GM12865 (cell line): Measurements from ENCODE around the gene CNN2.

Source experiments
- DNase-seq: peaks from one replicate; pipeline ENCODE4 v3.0.0; 2010; ENCODE audit warnings: low read depth
- H3K4me3 ChIP-seq: 2 replicates; pipeline ENCODE4 v1.5.1; 2011; ENCODE audit warnings: mild to moderate bottlenecking, low read depth, low read length, control low read depth
- TF ChIP-seq, protein P1 (sequence below): IDR thresholded peaks from 2 replicates; pipeline ENCODE4 v1.5.1; 2011; ENCODE audit warnings: low read length, control low read depth, low read depth, inconsistent platforms; ENCODE audit not compliant: insufficient read depth; ENCODE audit errors: missing control alignments

The CNN2 gene

GRCh38 chr19:1082165-1082927 is 55.9 kb downstream of the CNN2 start:
- H3K4me3 ChIP-seq: no peak overlapping the region
- TF ChIP-seq, protein P1, sequence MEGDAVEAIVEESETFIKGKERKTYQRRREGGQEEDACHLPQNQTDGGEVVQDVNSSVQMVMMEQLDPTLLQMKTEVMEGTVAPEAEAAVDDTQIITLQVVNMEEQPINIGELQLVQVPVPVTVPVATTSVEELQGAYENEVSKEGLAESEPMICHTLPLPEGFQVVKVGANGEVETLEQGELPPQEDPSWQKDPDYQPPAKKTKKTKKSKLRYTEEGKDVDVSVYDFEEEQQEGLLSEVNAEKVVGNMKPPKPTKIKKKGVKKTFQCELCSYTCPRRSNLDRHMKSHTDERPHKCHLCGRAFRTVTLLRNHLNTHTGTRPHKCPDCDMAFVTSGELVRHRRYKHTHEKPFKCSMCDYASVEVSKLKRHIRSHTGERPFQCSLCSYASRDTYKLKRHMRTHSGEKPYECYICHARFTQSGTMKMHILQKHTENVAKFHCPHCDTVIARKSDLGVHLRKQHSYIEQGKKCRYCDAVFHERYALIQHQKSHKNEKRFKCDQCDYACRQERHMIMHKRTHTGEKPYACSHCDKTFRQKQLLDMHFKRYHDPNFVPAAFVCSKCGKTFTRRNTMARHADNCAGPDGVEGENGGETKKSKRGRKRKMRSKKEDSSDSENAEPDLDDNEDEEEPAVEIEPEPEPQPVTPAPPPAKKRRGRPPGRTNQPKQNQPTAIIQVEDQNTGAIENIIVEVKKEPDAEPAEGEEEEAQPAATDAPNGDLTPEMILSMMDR: no peak

DNA sequence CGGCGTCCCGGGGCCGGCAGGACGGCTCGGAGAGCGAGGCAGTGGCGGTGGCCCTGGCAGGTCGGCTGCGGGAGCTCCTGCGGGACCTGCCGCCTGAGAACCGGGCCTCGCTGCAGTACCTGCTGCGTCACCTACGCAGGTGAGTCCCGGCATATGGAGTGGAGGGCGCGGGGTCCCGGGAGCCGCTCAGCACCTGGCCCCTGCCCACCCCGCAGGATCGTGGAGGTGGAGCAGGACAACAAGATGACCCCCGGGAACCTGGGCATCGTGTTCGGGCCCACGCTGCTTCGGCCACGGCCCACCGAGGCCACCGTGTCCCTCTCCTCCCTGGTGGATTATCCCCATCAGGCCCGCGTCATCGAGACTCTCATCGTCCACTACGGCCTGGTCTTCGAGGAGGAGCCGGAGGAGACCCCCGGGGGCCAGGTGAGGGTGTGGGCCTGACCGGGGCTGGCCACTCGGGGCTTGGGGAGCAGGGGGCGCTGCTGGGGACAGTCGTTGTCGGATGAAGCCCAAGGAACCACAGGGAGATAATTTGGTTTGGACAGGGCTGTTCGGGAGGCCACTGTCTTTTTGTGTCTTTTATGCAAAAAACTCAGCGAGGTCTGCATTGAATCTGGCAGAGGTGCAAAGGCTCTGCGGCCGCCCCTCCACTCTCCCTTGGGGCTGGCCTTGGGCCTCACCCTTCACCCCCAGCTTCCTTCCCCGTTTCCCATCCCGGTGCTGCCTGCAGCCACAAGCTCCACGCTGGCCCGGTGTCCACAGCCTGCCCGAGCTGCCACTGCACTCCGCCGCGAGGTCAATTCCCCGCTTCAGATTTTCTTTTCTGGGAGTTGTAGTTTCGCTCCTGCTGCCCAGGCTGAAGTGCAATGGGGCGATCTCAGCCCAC is 56.8 kb downstream of the CNN2 start:
- H3K4me3 ChIP-seq: no peak overlapping the region
- TF ChIP-seq, protein P1: no peak
- no peak for DNase-seq

More at GRCh38 chr19:1082165-1082927, 55.9 kb downstream of the CNN2 start:
- peak; percentile 87 for DNase-seq

- no peak for DNase-seq
- H3K4me3 ChIP-seq: no peak overlapping the region
- TF ChIP-seq, protein P1: no peak
Observed at GRCh38 chr19:1084024-1084868, 57.8 kb downstream of the CNN2 start.

- TF ChIP-seq, protein P1: no peak
- no peak for DNase-seq
- no peak overlapping the region for H3K4me3 ChIP-seq
Observed at GRCh38 chr19:1085053-1085658, 58.7 kb downstream of the CNN2 start.

- no peak overlapping the region for H3K4me3 ChIP-seq
- TF ChIP-seq, protein P1: no peak
- DNase-seq: no peak
Observed at GRCh38 chr19:1085676-1086442, 59.5 kb downstream of the CNN2 start.
